ENCODE results near the gene ADAMTSL3.
"Not testable (repeated sequence)": the region's sequence is repeated elsewhere in the genome, so short reads cannot be mapped to it uniquely, and the experiment has no call there.

ADAMTSL3 gene

DNA sequence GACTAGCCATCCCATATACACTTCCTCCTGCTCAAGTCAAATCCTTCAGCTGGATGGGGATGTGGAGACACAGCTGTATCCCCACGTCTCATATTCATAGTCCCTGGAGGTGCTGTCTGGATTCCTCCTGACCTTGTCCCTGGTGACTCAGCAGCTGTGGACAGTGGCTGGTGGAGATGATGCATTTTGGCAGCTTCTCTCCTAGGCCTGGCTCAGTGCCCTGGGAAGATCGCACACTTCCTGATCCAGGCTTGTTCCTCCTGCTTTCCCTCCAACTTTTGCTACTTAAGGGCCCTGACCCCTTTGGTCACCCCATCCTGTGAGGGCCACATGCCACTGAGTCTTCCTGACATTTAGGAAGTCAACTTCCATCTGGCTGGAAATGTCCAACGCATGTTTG, 44.4 kb downstream of the ADAMTSL3 start:
- DNase-seq, result peak; percentile 87

- DNase-seq, result no peak
Observed at GRCh38 chr15:83699028-83699427, 45.1 kb downstream of the ADAMTSL3 start.

GRCh38 chr15:83700082-83700481, 46.2 kb downstream of the ADAMTSL3 start:
- no peak for DNase-seq

DNA sequence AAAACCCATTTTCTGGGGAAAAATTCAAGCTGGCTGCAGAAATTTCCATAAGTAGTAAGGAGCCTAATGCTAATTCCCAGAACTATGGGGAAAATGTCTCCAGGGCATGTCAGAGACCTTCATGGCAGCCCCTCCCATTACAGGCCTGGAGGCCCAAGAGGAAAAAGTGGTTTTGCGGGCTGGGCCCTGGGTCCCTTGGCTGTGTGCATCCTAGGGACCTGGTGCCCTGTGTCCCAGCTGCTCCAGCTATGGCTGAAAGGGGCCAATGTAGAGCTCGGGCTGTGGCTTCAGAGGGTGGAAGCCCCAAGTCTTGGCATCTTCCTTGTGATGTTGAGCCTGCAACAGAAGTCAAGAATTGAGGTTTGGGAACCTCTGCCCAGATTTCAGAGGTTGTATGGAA, 48.4 kb downstream of the ADAMTSL3 start:
- DNase-seq, result not testable (repeated sequence)

DNA sequence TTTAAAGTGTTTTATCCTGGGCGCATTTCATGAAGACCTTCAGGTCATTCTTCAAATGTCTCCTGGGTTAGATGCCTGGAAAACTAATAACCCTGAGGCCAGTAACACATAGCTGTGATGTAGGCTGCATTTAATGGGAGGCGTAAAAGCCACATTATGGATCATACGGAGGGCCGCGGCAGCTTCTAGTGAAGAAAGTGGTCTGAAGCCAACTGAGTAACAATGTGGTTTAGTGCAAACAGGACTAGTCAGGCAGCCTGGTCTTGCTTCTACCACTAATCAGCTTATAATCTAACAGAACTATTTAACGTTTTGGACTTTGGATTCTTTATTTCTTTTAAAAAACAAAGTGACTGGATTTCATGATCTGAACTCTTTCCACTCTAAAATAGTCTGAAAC, 54.4 kb downstream of the ADAMTSL3 start:
- DNase-seq, result no peak

- peak; percentile 58 for DNase-seq
Observed at GRCh38 chr15:83709241-83709640, 55.3 kb downstream of the ADAMTSL3 start.

DNA sequence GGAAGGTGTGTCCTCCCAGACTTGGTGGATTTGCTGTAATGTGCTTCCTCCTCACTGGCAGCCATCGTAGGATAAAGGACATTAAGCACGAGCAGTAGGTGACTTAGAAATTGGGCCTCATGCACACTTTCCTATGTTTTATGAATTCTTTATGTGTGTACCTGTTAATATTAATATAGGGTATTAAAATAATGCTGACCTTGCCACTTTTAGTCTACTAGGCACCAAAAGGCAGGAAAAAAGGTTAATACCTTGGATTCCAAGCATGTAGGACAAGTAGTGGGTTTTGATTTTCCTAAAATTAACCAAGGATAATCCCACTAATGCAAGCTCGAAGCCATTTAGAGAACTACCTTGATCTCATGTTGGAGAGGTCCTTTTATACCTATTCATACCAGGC, 55.9 kb downstream of the ADAMTSL3 start:
- no peak for DNase-seq

DNA sequence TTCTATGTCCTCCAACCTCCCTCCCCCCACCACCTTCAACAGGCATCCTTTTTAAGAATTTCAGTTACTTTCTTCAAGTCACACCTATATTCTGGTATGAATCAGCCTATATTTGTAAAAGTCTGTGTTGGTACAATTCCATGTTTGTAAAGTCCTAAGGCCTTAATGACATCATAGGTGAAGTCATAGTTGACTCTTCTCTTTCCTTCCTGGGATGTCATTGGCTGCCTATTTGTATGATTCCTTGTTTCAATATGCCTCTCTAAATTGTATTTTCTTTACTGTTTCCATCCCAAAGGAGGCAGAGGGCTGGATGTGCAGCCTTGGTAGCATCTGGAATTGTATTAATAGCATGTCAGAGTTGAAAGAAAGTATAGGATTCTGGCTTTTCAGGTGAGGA, 56.5 kb downstream of the ADAMTSL3 start:
- no peak for DNase-seq

DNA sequence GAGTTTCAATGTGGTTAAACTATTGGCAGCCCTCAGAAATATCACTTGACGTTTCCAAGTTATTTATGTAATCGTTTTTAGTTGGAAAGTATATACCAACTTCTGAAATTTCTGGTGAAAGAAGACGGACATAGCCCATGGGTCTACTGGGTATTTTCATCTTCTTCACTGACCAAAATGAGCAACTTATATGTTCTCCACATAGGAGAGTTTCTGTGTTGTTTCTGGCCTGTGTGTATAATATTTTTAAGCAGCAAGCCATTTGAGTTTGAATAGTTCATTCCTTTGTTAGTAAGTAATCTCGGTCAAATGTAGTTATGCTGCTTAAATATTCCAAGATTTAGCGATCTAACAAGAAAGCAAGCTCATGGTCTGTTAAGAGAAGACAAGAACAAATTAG, 57.3 kb downstream of the ADAMTSL3 start:
- no peak for DNase-seq

DNA sequence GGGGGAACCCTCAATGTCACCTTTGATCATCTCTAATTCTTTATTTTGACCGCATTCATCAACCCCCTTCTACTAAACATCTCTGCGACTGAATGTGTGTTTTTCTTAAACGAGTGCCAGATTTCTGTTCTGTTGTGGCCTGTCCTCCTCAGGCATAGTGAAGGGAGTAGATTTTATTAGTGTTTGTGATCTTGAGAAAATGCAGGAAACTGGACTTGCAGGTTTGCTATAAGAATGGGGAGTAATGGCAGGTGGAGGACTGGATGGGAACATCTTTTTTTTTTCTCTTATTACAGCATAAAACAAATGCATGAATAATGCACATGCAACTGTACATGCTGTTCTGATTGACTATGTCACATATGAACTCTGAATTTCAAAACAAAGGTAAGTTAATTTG, 59.3 kb downstream of the ADAMTSL3 start:
- DNase-seq, result no peak

DNA sequence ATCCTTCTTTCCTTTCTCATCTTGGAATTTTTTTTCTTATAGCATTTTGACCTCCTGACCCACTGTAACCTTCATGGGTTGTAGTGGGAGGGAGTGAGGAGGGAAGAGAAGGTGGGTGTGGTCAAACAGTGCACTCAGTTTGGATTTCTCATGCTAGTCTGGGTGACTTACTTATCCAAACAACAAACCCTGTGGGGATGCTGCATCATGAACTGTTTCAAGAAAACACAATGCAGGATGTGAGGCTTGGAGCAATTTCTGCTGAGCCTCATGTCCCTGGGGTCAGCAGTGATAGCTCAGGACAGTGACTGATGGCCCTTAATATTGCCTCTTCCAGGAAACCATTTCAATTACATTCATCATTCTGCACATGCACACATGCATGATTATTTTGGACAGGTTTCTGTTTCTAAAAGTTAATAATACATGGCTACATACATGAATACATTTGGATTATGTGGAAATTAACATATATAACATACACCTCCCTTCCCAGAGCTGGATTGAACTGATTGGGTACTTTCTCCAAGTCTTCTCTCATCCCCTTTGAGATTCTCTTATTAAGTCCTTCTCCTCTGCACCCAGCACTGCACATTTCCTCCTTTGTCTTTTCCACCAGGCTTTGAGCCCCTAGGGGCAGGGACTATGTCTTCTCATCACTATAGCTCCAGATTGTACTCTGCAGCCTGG, 61.2 kb downstream of the ADAMTSL3 start:
- DNase-seq, result peak; percentile 33

DNA sequence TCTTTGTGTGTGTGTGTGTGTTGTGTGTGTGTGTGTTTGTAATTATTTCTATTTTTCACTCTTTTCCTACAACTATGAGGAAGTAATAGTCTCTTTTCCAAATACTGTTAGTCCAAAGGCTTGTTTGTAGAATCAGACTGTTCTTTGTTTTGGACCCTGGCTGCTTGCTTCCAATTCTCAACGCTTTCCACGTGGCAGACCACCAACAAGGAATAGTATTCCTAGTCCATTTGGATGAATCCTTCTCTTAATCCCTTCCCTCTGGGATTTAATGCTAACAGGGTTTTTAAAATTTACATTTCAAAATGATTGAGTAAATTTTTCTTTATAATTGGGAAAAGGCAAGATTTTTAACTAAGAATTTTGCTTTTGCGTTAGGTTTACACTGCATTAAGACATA, 62.7 kb downstream of the ADAMTSL3 start:
- no peak for DNase-seq

DNA sequence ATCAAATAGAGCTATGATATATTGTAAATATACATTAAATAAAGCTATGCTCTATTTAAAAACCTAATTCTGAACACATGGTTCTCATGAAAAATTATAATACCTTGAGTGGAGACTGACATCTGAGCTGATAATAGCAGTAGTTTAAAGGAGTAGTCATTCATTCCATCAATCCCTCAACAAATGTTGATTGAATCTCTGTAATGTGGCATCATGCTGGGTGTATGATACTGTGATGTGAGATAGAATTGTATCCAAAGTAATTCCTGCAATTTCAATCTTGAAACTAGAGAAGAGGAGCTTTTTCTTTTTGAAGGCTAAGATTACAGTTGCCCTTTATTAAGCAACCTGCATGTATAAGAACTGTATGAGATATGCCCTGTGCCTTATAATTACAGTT, 63.1 kb downstream of the ADAMTSL3 start:
- no peak for DNase-seq

GRCh38 chr15:83720468-83720867, 66.5 kb downstream of the ADAMTSL3 start:
- no peak for DNase-seq

- DNase-seq, result no peak
Observed at GRCh38 chr15:83721031-83721430, 67.1 kb downstream of the ADAMTSL3 start.

- DNase-seq, result no peak
Observed at GRCh38 chr15:83721981-83722380, 68.1 kb downstream of the ADAMTSL3 start.

- no peak for DNase-seq
Observed at GRCh38 chr15:83723216-83723615, 69.3 kb downstream of the ADAMTSL3 start.

GRCh38 chr15:83732196-83732595, 78.3 kb downstream of the ADAMTSL3 start:
- DNase-seq, result no peak

GRCh38 chr15:83732770-83733169, 78.8 kb downstream of the ADAMTSL3 start:
- DNase-seq, result no peak

- DNase-seq, result peak; percentile 87
Observed at GRCh38 chr15:83733206-83733605, 79.3 kb downstream of the ADAMTSL3 start.

GRCh38 chr15:83733691-83734090, 79.8 kb downstream of the ADAMTSL3 start:
- no peak for DNase-seq

GRCh38 chr15:83734487-83734886, 80.6 kb downstream of the ADAMTSL3 start:
- DNase-seq, result no peak

GRCh38 chr15:83739629-83740028, 85.7 kb downstream of the ADAMTSL3 start:
- DNase-seq, result no peak

DNA sequence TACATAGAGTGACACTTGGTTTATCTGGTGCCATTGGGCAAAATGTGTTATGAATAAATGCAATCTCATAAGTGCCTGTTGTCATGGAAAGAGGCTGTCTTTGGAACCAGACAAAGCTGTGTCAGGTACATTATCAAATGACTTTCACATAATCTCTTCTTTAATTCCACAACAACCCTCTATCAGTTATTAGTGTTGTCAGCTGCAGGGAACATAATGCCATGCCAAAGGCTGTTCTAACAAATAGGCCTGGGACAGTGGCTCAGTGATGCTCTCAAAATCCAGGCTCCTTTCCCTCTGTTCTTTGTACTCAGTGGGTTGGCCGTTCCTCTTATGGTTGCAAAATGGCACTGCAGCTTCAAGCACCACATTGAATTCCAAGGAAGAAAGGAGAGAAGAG, 91.8 kb downstream of the ADAMTSL3 start:
- no peak for DNase-seq

DNA sequence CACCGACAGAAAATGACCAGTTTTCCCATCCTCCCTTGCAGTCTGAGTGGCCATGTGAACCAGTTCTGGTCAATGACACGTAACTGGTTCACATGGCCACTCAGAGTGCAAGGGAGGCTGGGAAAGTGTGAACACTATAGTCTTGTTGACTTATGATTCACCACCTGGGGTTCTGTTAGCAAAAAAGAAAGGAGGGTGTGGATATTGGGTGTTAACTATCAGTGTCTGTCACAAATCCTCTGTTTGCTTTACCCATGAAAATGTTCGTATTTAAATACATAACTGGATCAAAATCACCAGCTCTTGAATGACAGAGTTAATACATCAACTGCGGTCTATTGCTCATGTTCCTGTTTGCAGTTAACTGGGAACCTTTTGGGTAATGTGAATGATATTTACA, 92.3 kb downstream of the ADAMTSL3 start:
- no peak for DNase-seq

Data from fibroblast of skin of scalp (primary cell).